Smooth muscle cell (in vitro differentiated cells): Measurements from ENCODE around the gene BPIFA2. TPM values are rescaled to one million over a fixed set of nuclear protein-coding genes. Genes with fewer than 3 reads are reported as not detected.
"Not testable (repeated sequence)": the region's sequence is repeated elsewhere in the genome, so short reads cannot be mapped to it uniquely, and the experiment has no call there.

ENCODE experiments used
- DNase-seq: peaks from one replicate; lab custom pipeline; 2025; ENCODE audit not compliant: unreplicated experiment; lab: John Stamatoyannopoulos, UW
- H2AFZ ChIP-seq: fragments of 200-600 bp; sonication (generic); 2 replicates; pipeline ENCODE4 v1.6.0; 2016; ENCODE audit warnings: antibody characterized with exemption, low read depth, mild to moderate bottlenecking
- H3F3A ChIP-seq: fragments of 200-600 bp; sonication (generic); 2 replicates; pipeline ENCODE4 v1.6.0; 2017; ENCODE audit warnings: antibody characterized with exemption, low read depth
- H3K27ac ChIP-seq: fragments of 200-600 bp; sonication (generic); 2 replicates; pipeline ENCODE4 v1.5.1; 2016; ENCODE audit warnings: low read depth, mild to moderate bottlenecking
- H3K27me3 ChIP-seq: fragments of 200-600 bp; sonication (generic); 2 replicates; pipeline ENCODE4 v1.6.1; 2016; ENCODE audit warnings: low read depth, mild to moderate bottlenecking
- H3K36me3 ChIP-seq: fragments of 200-600 bp; sonication (generic); 2 replicates; pipeline ENCODE4 v1.5.1; 2016; ENCODE audit warnings: low read depth
- H3K4me1 ChIP-seq: fragments of 200-600 bp; sonication (generic); 2 replicates; pipeline ENCODE4 v1.5.1; 2016; ENCODE audit warnings: low read depth
- H3K4me2 ChIP-seq: fragments of 200-600 bp; sonication (generic); 2 replicates; pipeline ENCODE4 v1.6.0; 2016; ENCODE audit warnings: mild to moderate bottlenecking
- H3K4me3 ChIP-seq: fragments of 200-600 bp; sonication (generic); 2 replicates; pipeline ENCODE4 v1.5.1; 2016; ENCODE audit warnings: mild to moderate bottlenecking
- H3K79me2 ChIP-seq: fragments of 200-600 bp; sonication (generic); 2 replicates; pipeline ENCODE4 v1.6.0; 2016; ENCODE audit warnings: low read depth, mild to moderate bottlenecking
- H3K9ac ChIP-seq: fragments of 200-600 bp; sonication (generic); 2 replicates; pipeline ENCODE4 v1.6.0; 2016; ENCODE audit warnings: low read depth
- H3K9me3 ChIP-seq: fragments of 200-600 bp; sonication (generic); replicated peaks from 2 replicates; pipeline ENCODE4 v1.5.1; 2016; ENCODE audit warnings: low read depth
- H4K20me1 ChIP-seq: fragments of 200-600 bp; sonication (generic); 2 replicates; pipeline ENCODE4 v1.6.0; 2016; ENCODE audit warnings: low read depth
- WGBS: methylation state at CpG from one replicate; pipeline ENCODE4 v1.1.7; 2016; ENCODE audit warnings: low lambda C conversion rate; 5-methylcytosine and 5-hydroxymethylcytosine counted together
- polyA plus RNA-seq: library from polyadenylated mRNA; unstranded; fragments of >200 nt; fragmentation: Nextera tagmentation; extraction: Ambion mirVana; gene quantifications from 2 replicates; pipeline ENCODE4 v1.2.1, GENCODE V29; 2016
- total RNA-seq: library from RNA; depleted of rRNA; stranded (reverse); fragments of >200 nt; gene quantifications from 2 replicates; pipeline ENCODE4 v1.2.3, GENCODE V29; 2014
- TF ChIP-seq, protein P1 (sequence below): fragments of 200-600 bp; sonication (generic); IDR thresholded peaks from 2 replicates; pipeline ENCODE4 v1.5.1; 2017; ENCODE audit warnings: borderline replicate concordance, mild to moderate bottlenecking, antibody characterized with exemption; ENCODE audit not compliant: insufficient read depth, poor library complexity, severe bottlenecking

Gene BPIFA2
- not detected in 2 replicates for total RNA-seq
- not detected in 2 replicates for polyA plus RNA-seq

- Histone ChIP-seq H3K9me3 (peaks cover 9% of the 10 kb centered on the region), H3K4me2 (no peak within 1 kb of the TSS), H3K4me3 (no peak within 1 kb of the TSS), H3F3A (no peaks in the 10 kb centered on the region), H4K20me1 (no peaks in the 10 kb centered on the region), H2AFZ (no peak within 1 kb of the TSS), H3K36me3 (no peaks in the 10 kb centered on the region), H3K9ac (no peak within 1 kb of the TSS), H3K27ac (no peak within 1 kb of the TSS), H3K79me2 (no peaks in the 10 kb centered on the region), H3K4me1 (no peaks in the 10 kb centered on the region), H3K27me3 (peaks cover 9% of the 10 kb centered on the region)
- 85% methylated on average over 8 of the region's 8 CpGs for WGBS
- no peak for DNase-seq
- TF ChIP-seq, protein P1, sequence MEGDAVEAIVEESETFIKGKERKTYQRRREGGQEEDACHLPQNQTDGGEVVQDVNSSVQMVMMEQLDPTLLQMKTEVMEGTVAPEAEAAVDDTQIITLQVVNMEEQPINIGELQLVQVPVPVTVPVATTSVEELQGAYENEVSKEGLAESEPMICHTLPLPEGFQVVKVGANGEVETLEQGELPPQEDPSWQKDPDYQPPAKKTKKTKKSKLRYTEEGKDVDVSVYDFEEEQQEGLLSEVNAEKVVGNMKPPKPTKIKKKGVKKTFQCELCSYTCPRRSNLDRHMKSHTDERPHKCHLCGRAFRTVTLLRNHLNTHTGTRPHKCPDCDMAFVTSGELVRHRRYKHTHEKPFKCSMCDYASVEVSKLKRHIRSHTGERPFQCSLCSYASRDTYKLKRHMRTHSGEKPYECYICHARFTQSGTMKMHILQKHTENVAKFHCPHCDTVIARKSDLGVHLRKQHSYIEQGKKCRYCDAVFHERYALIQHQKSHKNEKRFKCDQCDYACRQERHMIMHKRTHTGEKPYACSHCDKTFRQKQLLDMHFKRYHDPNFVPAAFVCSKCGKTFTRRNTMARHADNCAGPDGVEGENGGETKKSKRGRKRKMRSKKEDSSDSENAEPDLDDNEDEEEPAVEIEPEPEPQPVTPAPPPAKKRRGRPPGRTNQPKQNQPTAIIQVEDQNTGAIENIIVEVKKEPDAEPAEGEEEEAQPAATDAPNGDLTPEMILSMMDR: no peak
Measured at GRCh38 chr20:33167859-33168258, at the start of gene BPIFA2. Gene BPIFA2, plus strand, starts transcription at chr20:33168159. Its CDS starts 987 bp downstream, at chr20:33169146.

DNA sequence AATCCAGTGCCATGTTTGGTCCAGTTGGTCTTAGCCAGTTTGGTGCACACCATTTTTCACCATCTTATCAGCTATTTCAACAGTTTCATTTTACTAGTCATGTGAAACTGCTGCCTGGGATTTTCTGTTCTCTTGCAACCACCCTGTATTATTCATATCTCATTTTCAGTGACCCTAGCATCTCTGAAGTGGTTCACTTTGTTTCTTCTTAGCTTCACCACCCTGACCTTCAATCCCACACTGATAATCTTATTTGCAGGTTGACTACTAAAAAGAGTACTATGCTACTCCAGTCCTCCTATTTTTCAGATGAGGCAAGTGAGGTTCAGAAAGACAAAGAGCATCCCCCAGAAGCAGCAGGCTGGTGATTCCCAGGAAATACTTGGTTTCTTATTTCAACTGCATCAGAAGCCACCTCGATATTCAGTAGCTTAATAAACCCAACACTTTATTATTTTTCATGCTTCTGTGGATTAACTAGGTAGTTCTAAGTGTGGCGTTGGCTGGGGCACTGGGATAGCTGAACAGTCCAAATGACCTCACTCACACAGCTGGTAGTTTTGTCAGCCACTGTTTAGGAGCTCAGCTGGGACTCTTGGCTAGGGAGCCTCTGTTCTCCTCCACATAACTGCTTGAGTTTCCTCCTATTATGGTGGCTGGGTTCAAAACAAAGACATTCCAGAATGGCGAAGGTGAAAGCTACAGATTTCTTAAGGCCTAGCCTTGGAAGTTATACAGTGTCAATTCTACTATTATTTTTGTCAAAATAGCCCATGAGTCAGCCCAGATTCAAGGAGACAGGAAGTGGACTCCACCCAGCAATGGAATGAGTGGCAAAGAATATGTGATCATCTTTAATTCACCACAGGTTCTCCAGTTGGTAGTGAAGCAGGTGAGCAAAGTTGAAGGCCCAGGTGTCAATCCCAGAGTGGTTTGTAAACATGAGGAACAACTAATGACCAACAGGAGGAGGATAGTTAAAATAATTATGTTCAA lies 47.9 kb upstream of the BPIFA2 start:
- WGBS: 74% methylated on average over 3 of the region's 3 CpGs
- TF ChIP-seq, protein P1: no peak

DNA sequence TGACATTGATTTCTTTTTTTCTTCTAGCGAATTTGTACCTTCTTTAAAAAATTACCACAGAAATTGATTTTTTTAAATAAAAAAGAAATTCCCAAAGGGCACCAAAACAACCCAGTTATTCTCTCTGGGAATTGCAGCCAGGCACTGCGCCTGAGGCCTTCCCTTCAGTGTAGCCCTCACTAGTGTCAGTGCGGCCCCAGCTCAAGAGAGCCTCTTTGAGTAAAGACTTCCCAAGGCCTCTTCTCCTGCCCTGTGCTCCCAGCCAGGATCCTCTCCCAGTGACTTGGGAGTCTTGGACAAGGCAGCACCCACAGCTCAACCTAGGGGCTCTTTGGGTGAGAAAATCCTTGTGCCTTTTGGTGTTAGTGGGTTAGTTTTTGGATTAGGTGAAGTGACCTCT lies 47.0 kb upstream of the BPIFA2 start:
- no peaks in the 10 kb centered on the region for H3K79me2 ChIP-seq
- no peaks in the 10 kb centered on the region for H3F3A ChIP-seq
- no peak overlapping the region for H3K27ac ChIP-seq
- H4K20me1 ChIP-seq: no peaks in the 10 kb centered on the region
- no peak overlapping the region for H3K4me3 ChIP-seq
- H3K27me3 ChIP-seq: peaks cover under 1% of the 10 kb centered on the region
- 98% methylated on average over 3 of the region's 3 CpGs for WGBS
- DNase-seq: no peak
- H2AFZ ChIP-seq: no peak overlapping the region
- no peaks in the 10 kb centered on the region for H3K9me3 ChIP-seq
- no peaks in the 10 kb centered on the region for H3K36me3 ChIP-seq
- TF ChIP-seq, protein P1: no peak
- H3K4me1 ChIP-seq: no peaks in the 10 kb centered on the region
- no peak overlapping the region for H3K9ac ChIP-seq
- H3K4me2 ChIP-seq: no peak overlapping the region

More for the DNA sequence above, 47.9 kb upstream of the BPIFA2 start:
- H3K9ac ChIP-seq: no peak overlapping the region
- H2AFZ ChIP-seq: no peak overlapping the region
- H3K4me2 ChIP-seq: no peak overlapping the region
- H3K27me3 ChIP-seq: no peaks in the 10 kb centered on the region
- no peak for DNase-seq
- no peaks in the 10 kb centered on the region for H3K36me3 ChIP-seq
- H3K9me3 ChIP-seq: no peaks in the 10 kb centered on the region
- H4K20me1 ChIP-seq: no peaks in the 10 kb centered on the region
- H3K79me2 ChIP-seq: no peaks in the 10 kb centered on the region
- no peaks in the 10 kb centered on the region for H3K4me1 ChIP-seq
- H3F3A ChIP-seq: no peaks in the 10 kb centered on the region
- H3K4me3 ChIP-seq: no peak overlapping the region
- no peak overlapping the region for H3K27ac ChIP-seq

DNA sequence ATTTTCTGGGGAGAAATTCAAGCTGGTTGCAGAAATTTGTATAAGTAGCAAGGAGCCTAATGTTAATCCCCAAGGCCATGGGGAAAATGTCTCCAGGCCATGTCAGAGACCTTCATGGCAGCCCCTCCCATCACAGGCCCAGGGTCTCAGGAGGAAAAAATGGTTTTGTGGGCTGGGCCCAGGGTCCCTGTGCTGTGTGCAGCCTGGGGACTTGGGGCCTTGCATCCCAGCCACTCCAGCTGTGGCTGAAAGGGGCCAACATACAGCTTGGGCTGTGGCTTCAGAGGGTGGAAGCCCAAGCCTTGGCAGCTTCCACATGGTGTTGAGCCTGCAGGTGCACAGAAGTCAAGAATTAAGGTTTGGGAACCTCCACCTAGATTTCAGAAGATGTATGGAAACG lies 45.7 kb upstream of the BPIFA2 start:
- H3K9me3 ChIP-seq, H3K36me3 ChIP-seq, H3K4me2 ChIP-seq, H3K4me3 ChIP-seq, H2AFZ ChIP-seq, H3K27ac ChIP-seq, H3K9ac ChIP-seq, H4K20me1 ChIP-seq, H3K27me3 ChIP-seq, H3K4me1 ChIP-seq, DNase-seq, H3K79me2 ChIP-seq, H3F3A ChIP-seq: not testable (repeated sequence)
- 88% methylated on average over 1 of the region's 1 CpG for WGBS
